Mesothelial cell of epicardium (in vitro differentiated cells): ENCODE results near the gene PHTF2. TPM values are rescaled to one million over a fixed set of nuclear protein-coding genes. Genes with fewer than 3 reads are reported as not detected.

ENCODE experiments used
- DNase-seq, 2 experiments: peaks; one replicate each; pipeline ENCODE4 v3.0.0; 2021; ENCODE audit warnings: low spot score in 2 of 2; ENCODE audit not compliant: unreplicated experiment in 2 of 2
- H3K27ac Mint-ChIP-seq: 2 replicates; pipeline ENCODE4 v1.8.0; 2021; ENCODE audit warnings: mixed read lengths
- H3K27me3 Mint-ChIP-seq: 2 replicates; pipeline ENCODE4 v1.8.0; 2021; ENCODE audit warnings: low read depth, mixed read lengths
- H3K36me3 Mint-ChIP-seq: 2 replicates; pipeline ENCODE4 v1.8.0; 2021; ENCODE audit warnings: mixed read lengths
- H3K4me1 Mint-ChIP-seq: 2 replicates; pipeline ENCODE4 v1.8.0; 2021; ENCODE audit warnings: mixed read lengths
- H3K4me3 Mint-ChIP-seq: 2 replicates; pipeline ENCODE4 v1.8.0; 2021; ENCODE audit warnings: mild to moderate bottlenecking, moderate library complexity, mixed read lengths
- H3K9me3 Mint-ChIP-seq: 2 replicates; pipeline ENCODE4 v1.8.0; 2021; ENCODE audit warnings: mixed read lengths
- CTCF ChIP-seq: fragments of 200-600 bp; sonication (generic); IDR thresholded peaks from one replicate; pipeline ENCODE4 v1.5.0; 2021; ENCODE audit warnings: antibody characterized with exemption; ENCODE audit not compliant: unreplicated experiment
- total RNA-seq: library from RNA; stranded (reverse); gene quantifications from 3 replicates; pipeline ENCODE4 v1.2.1, GENCODE V29; 2021

Gene PHTF2
- total RNA-seq, 1 donor from 2014 or later = 38.2 TPM

GRCh38 chr7:77950548-77950947, 152.0 kb downstream of the PHTF2 start:
- no peaks in the 10 kb centered on the region for H3K27me3 Mint-ChIP-seq

GRCh38 chr7:77954773-77955555, 156.4 kb downstream of the PHTF2 start:
- Mint-ChIP-seq H3K4me3 (no peak overlapping the region), H3K27me3 (no peaks in the 10 kb centered on the region), H3K36me3 (peaks cover 4% of the 10 kb centered on the region), H3K4me1 (no peaks in the 10 kb centered on the region), H3K9me3 (no peaks in the 10 kb centered on the region), H3K27ac (no peak overlapping the region)
- DNase-seq = no peak
- TF ChIP-seq CTCF = no peak

More at GRCh38 chr7:77950548-77950947, 152.0 kb downstream of the PHTF2 start:
- no peaks in the 10 kb centered on the region for H3K9me3 Mint-ChIP-seq
- H3K4me1 Mint-ChIP-seq = no peaks in the 10 kb centered on the region
- TF ChIP-seq CTCF = no peak
- H3K4me3 Mint-ChIP-seq = no peak overlapping the region
- no peak for DNase-seq
- no peak overlapping the region for H3K27ac Mint-ChIP-seq
- no peaks in the 10 kb centered on the region for H3K36me3 Mint-ChIP-seq

- Mint-ChIP-seq H3K27me3 (no peaks in the 10 kb centered on the region), H3K4me3 (no peak overlapping the region), H3K9me3 (no peaks in the 10 kb centered on the region), H3K4me1 (peaks cover 6% of the 10 kb centered on the region), H3K36me3 (peaks cover 4% of the 10 kb centered on the region), H3K27ac (no peak overlapping the region)
- TF ChIP-seq CTCF = no peak
- no peak for DNase-seq
Observed at GRCh38 chr7:77958436-77958835, 159.9 kb downstream of the PHTF2 start.

GRCh38 chr7:77959080-77959479, 160.5 kb downstream of the PHTF2 start:
- H3K36me3 Mint-ChIP-seq = peaks cover 4% of the 10 kb centered on the region
- H3K4me1 Mint-ChIP-seq = peaks cover 6% of the 10 kb centered on the region
- no peaks in the 10 kb centered on the region for H3K9me3 Mint-ChIP-seq
- TF ChIP-seq CTCF = no peak
- DNase-seq = no peak
- H3K27ac Mint-ChIP-seq = no peak overlapping the region
- H3K27me3 Mint-ChIP-seq = no peaks in the 10 kb centered on the region
- H3K4me3 Mint-ChIP-seq = no peak overlapping the region

- peaks cover 4% of the 10 kb centered on the region for H3K36me3 Mint-ChIP-seq
- no peak overlapping the region for H3K27ac Mint-ChIP-seq
- no peak for TF ChIP-seq CTCF
- H3K9me3 Mint-ChIP-seq = no peaks in the 10 kb centered on the region
- H3K4me3 Mint-ChIP-seq = no peak overlapping the region
- peaks cover 6% of the 10 kb centered on the region for H3K4me1 Mint-ChIP-seq
- no peak for DNase-seq
- no peaks in the 10 kb centered on the region for H3K27me3 Mint-ChIP-seq
Observed at GRCh38 chr7:77960336-77960735, 161.8 kb downstream of the PHTF2 start.
